Measurements from ENCODE around the gene SOX5.

SOX5 gene

GRCh38 chr12:23670684-23671083, 278.8 kb downstream of the SOX5 start:
- DNase-seq: no peak

GRCh38 chr12:23669691-23670090, 279.8 kb downstream of the SOX5 start:
- no peak for DNase-seq

- DNase-seq: no peak
Observed at GRCh38 chr12:23666866-23667265, 282.6 kb downstream of the SOX5 start.

- DNase-seq: no peak
Observed at GRCh38 chr12:23662966-23663365, 286.5 kb downstream of the SOX5 start.

- DNase-seq: no peak
Observed at GRCh38 chr12:23659131-23659530, 290.3 kb downstream of the SOX5 start.

- DNase-seq: no peak
Observed at GRCh38 chr12:23657598-23657997, 291.9 kb downstream of the SOX5 start.

GRCh38 chr12:23655884-23656283, 293.6 kb downstream of the SOX5 start:
- no peak for DNase-seq

GRCh38 chr12:23655112-23655511, 294.4 kb downstream of the SOX5 start:
- DNase-seq: no peak

GRCh38 chr12:23648546-23648945, 300.9 kb downstream of the SOX5 start:
- no peak for DNase-seq

GRCh38 chr12:23640754-23641153, 308.7 kb downstream of the SOX5 start:
- no peak for DNase-seq

GRCh38 chr12:23634344-23634743, 315.1 kb downstream of the SOX5 start:
- DNase-seq: no peak

- no peak for DNase-seq
Observed at GRCh38 chr12:23631786-23632377, 317.6 kb downstream of the SOX5 start.

- DNase-seq: no peak
Observed at GRCh38 chr12:23630524-23630923, 318.9 kb downstream of the SOX5 start.

- DNase-seq: no peak
Observed at GRCh38 chr12:23628806-23629205, 320.7 kb downstream of the SOX5 start.

GRCh38 chr12:23626791-23627190, 322.7 kb downstream of the SOX5 start:
- DNase-seq: no peak

GRCh38 chr12:23621900-23622299, 327.6 kb downstream of the SOX5 start:
- DNase-seq: no peak

- DNase-seq: no peak
Observed at GRCh38 chr12:23618718-23619117, 330.8 kb downstream of the SOX5 start.

- no peak for DNase-seq
Observed at GRCh38 chr12:23617749-23618148, 331.7 kb downstream of the SOX5 start.

- DNase-seq: no peak
Observed at GRCh38 chr12:23614280-23614679, 335.2 kb downstream of the SOX5 start.

GRCh38 chr12:23611320-23611719, 338.1 kb downstream of the SOX5 start:
- no peak for DNase-seq

GRCh38 chr12:23600919-23601318, 348.6 kb downstream of the SOX5 start:
- DNase-seq: no peak

- no peak for DNase-seq
Observed at GRCh38 chr12:23596568-23596967, 352.9 kb downstream of the SOX5 start.

GRCh38 chr12:23587833-23588559, 361.5 kb downstream of the SOX5 start:
- no peak for DNase-seq

- no peak for DNase-seq
Observed at GRCh38 chr12:23585782-23586163, 363.7 kb downstream of the SOX5 start.

Measured in activated CD4-positive, CD25-positive, alpha-beta regulatory T cell treated with anti-CD3 and anti-CD28 coated beads, Interleukin-2, amount 50 U/mL, for 72 hours (primary cell).